IMR-90 (cell line): ENCODE results near the gene ZFYVE1.

ENCODE experiments used
- MAFK ChIP-seq: IDR thresholded peaks from 2 replicates; pipeline ENCODE4 v1.6.1; 2012; ENCODE audit warnings: low read depth, low read length, improper control_type of control experiment
- MAZ ChIP-seq: IDR thresholded peaks from 2 replicates; pipeline ENCODE4 v1.6.1; 2012; ENCODE audit warnings: low read depth, mild to moderate bottlenecking, low read length, improper control_type of control experiment, moderate library complexity, borderline replicate concordance
- MXI1 ChIP-seq: IDR thresholded peaks from 2 replicates; pipeline ENCODE4 v1.6.1; 2012; ENCODE audit warnings: low read depth, mild to moderate bottlenecking, low read length, moderate library complexity, borderline replicate concordance
- POLR2A ChIP-seq: IDR thresholded peaks from 2 replicates; pipeline ENCODE4 v1.6.1; 2012; ENCODE audit warnings: mild to moderate bottlenecking, low read depth, low read length
- SMC3 ChIP-seq: fragments of 150-350 bp; IDR thresholded peaks from 2 replicates; pipeline ENCODE4 v1.6.1; 2016; ENCODE audit warnings: low read depth, mild to moderate bottlenecking, antibody characterized with exemption, low read length, moderate library complexity
- TF ChIP-seq, protein P1 (sequence below): conservative IDR thresholded peaks from 2 replicates; pipeline ENCODE4 v1.5.1; 2012; ENCODE audit warnings: mild to moderate bottlenecking, low read depth, low read length, improper control_type of control experiment

- TF ChIP-seq, protein P1, sequence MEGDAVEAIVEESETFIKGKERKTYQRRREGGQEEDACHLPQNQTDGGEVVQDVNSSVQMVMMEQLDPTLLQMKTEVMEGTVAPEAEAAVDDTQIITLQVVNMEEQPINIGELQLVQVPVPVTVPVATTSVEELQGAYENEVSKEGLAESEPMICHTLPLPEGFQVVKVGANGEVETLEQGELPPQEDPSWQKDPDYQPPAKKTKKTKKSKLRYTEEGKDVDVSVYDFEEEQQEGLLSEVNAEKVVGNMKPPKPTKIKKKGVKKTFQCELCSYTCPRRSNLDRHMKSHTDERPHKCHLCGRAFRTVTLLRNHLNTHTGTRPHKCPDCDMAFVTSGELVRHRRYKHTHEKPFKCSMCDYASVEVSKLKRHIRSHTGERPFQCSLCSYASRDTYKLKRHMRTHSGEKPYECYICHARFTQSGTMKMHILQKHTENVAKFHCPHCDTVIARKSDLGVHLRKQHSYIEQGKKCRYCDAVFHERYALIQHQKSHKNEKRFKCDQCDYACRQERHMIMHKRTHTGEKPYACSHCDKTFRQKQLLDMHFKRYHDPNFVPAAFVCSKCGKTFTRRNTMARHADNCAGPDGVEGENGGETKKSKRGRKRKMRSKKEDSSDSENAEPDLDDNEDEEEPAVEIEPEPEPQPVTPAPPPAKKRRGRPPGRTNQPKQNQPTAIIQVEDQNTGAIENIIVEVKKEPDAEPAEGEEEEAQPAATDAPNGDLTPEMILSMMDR, result no peak
- TF ChIP-seq MAFK, result no peak
- no peak for TF ChIP-seq MAZ
- no peak for TF ChIP-seq POLR2A
- no peak for TF ChIP-seq SMC3
- TF ChIP-seq MXI1, result no peak
Observed at GRCh38 chr14:72986214-72986613, 40.7 kb downstream of the ZFYVE1 start.
